Mesenchymal stem cell (in vitro differentiated cells and primary cell): ENCODE measurements around the gene CASQ1.

Source experiments
- DNase-seq: peaks from one replicate; pipeline ENCODE4 v3.0.0-alpha.2; 2013
- H2AFZ ChIP-seq: one replicate; pipeline ENCODE4 v1.6.1; 2013; ENCODE audit warnings: low read depth, mild to moderate bottlenecking, control low read depth, inconsistent platforms, low read length, moderate library complexity
- H2AK5ac ChIP-seq: 2 replicates; pipeline ENCODE4 v1.6.1; 2013; ENCODE audit warnings: low read length, moderate library complexity, mild to moderate bottlenecking, inconsistent platforms; ENCODE audit not compliant: severe bottlenecking
- H2BK120ac ChIP-seq: one replicate; pipeline ENCODE4 v1.6.1; 2013; ENCODE audit warnings: low read depth, mild to moderate bottlenecking, inconsistent platforms, low read length, moderate library complexity
- H2BK12ac ChIP-seq, 2 experiments: one replicate each; pipeline ENCODE4 v1.6.1; 2013; ENCODE audit warnings: inconsistent platforms in 2 of 2, low read length in 2 of 2, mild to moderate bottlenecking in 2 of 2, moderate library complexity in 2 of 2, control low read depth in 1 of 2
- H2BK15ac ChIP-seq: one replicate; pipeline ENCODE4 v1.6.1; 2013; ENCODE audit warnings: mild to moderate bottlenecking, low read depth, inconsistent platforms; ENCODE audit not compliant: poor library complexity, severe bottlenecking
- H2BK5ac ChIP-seq: 2 replicates; pipeline ENCODE4 v1.6.1; 2013; ENCODE audit warnings: low read depth, mild to moderate bottlenecking, low read length, control low read depth, inconsistent platforms; ENCODE audit not compliant: poor library complexity, severe bottlenecking
- H3K14ac ChIP-seq, 2 experiments: one replicate each; pipeline ENCODE4 v1.6.1; 2013; ENCODE audit warnings: inconsistent platforms in 2 of 2, low read length in 2 of 2, control low read depth in 1 of 2, mild to moderate bottlenecking in 1 of 2, moderate library complexity in 1 of 2
- H3K18ac ChIP-seq, 2 experiments: one replicate each; pipeline ENCODE4 v1.6.1; 2013; ENCODE audit warnings: inconsistent platforms in 2 of 2, low read length in 2 of 2, control low read depth in 1 of 2, low read depth in 1 of 2, mild to moderate bottlenecking in 1 of 2
- H3K23ac ChIP-seq, 2 experiments: one replicate each; pipeline ENCODE4 v1.6.1; 2013; ENCODE audit warnings: inconsistent platforms in 2 of 2, low read length in 2 of 2, mild to moderate bottlenecking in 2 of 2, moderate library complexity in 2 of 2, control low read depth in 1 of 2
- H3K27ac ChIP-seq: 2 replicates; pipeline ENCODE4 v1.5.1; 2013; ENCODE audit warnings: mild to moderate bottlenecking, moderate library complexity, low read length, control low read depth, inconsistent platforms; ENCODE audit not compliant: poor library complexity, severe bottlenecking
- H3K27me3 ChIP-seq, 2 experiments: 2 replicates each; pipeline versions ENCODE4 v1.6.1 to v1.7.0; 2013; ENCODE audit warnings: low read length in 2 of 2, mild to moderate bottlenecking in 2 of 2, moderate library complexity in 2 of 2, control low read depth in 1 of 2, inconsistent platforms in 1 of 2; ENCODE audit not compliant: control insufficient read depth in 1 of 2, insufficient read depth in 1 of 2
- H3K36me3 ChIP-seq, 2 experiments: 2 replicates each; pipeline versions ENCODE4 v1.6.1 to v1.7.0; 2013; ENCODE audit warnings: low read length in 2 of 2, control low read depth in 1 of 2, inconsistent platforms in 1 of 2, low read depth in 1 of 2, mild to moderate bottlenecking in 1 of 2; ENCODE audit not compliant: insufficient read depth in 2 of 2, control insufficient read depth in 1 of 2
- H3K4ac ChIP-seq, 2 experiments: one replicate each; pipeline ENCODE4 v1.6.1; 2013; ENCODE audit warnings: inconsistent platforms in 2 of 2, low read length in 2 of 2, mild to moderate bottlenecking in 2 of 2, moderate library complexity in 2 of 2, control low read depth in 1 of 2, low read depth in 1 of 2
- H3K4me1 ChIP-seq: 2 replicates; pipeline ENCODE4 v1.6.1; 2013; ENCODE audit warnings: low read depth, low read length, control low read depth; ENCODE audit not compliant: control insufficient read depth, insufficient read depth
- H3K4me2 ChIP-seq: 2 replicates; pipeline ENCODE4 v1.6.1; 2013; ENCODE audit warnings: low read length, mild to moderate bottlenecking, inconsistent platforms; ENCODE audit not compliant: poor library complexity, severe bottlenecking
- H3K4me3 ChIP-seq, 2 experiments: 2 replicates each; pipeline versions ENCODE4 v1.5.1 to v1.7.0; 2013; ENCODE audit warnings: low read length in 2 of 2, mild to moderate bottlenecking in 2 of 2, control low read depth in 1 of 2, low read depth in 1 of 2; ENCODE audit not compliant: insufficient read depth in 1 of 2
- H3K79me1 ChIP-seq: replicated peaks from 2 replicates; pipeline ENCODE4 v1.6.1; 2013; ENCODE audit warnings: mild to moderate bottlenecking, control low read depth, low read length, inconsistent platforms; ENCODE audit not compliant: poor library complexity, severe bottlenecking
- H3K9ac ChIP-seq: 2 replicates; pipeline ENCODE4 v1.7.0; 2013; ENCODE audit warnings: mild to moderate bottlenecking, low read length, moderate library complexity
- H3K9me3 ChIP-seq: 2 replicates; pipeline ENCODE4 v1.7.0; 2013; ENCODE audit warnings: mild to moderate bottlenecking, low read length; ENCODE audit not compliant: control insufficient read depth
- H4K8ac ChIP-seq: one replicate; pipeline ENCODE4 v1.6.1; 2013; ENCODE audit warnings: inconsistent platforms, mild to moderate bottlenecking, low read length, moderate library complexity
- H4K91ac ChIP-seq: one replicate; pipeline ENCODE4 v1.6.1; 2013; ENCODE audit warnings: mild to moderate bottlenecking, low read length, inconsistent platforms
- WGBS: methylation state at CpG from one replicate; pipeline ENCODE4 v1.1.7; 2013; ENCODE audit warnings: mixed read lengths; 5-methylcytosine and 5-hydroxymethylcytosine counted together

The CASQ1 gene

DNA sequence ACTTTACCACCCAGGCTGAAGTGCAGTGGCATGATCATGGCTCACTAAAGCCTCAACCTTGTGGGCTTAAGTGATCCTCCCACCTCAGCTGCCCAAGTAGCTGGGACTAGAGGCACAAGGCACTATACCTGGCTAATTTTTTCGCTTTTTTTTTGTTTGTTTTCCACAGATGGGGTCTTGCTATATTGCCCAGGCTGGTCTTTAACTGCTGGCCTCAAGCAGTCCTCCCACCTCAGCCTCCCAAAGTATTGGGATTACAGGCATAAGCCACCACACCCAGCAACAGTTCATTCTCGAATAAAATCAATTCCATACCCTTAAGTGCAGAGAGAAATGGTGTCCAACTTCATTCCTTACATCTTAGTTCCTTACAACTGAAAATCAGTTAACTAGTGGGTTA, 47.2 kb downstream of the CASQ1 start:
- H2BK15ac ChIP-seq = no peak overlapping the region
- 92% methylated on average over 1 of the region's 2 CpGs for WGBS
- H2AFZ ChIP-seq = no peak overlapping the region
- DNase-seq = no peak
- H3K27ac ChIP-seq = no peak overlapping the region
- H3K18ac ChIP-seq = no peak overlapping the region
- peaks cover 20% of the 10 kb centered on the region for H3K79me1 ChIP-seq
- H3K27me3 ChIP-seq = no peaks in the 10 kb centered on the region
- H2BK120ac ChIP-seq = no peak overlapping the region
- H3K4me3 ChIP-seq = no peak overlapping the region
- no peak overlapping the region for H2AK5ac ChIP-seq
- H3K23ac ChIP-seq = no peak overlapping the region
- H4K91ac ChIP-seq = no peak overlapping the region
- H3K14ac ChIP-seq = no peak overlapping the region
- H3K36me3 ChIP-seq = peaks cover 23 to 95% of the 10 kb centered on the region in 2 experiments
- H4K8ac ChIP-seq = no peak overlapping the region
- no peak overlapping the region for H3K4me2 ChIP-seq
- H3K9ac ChIP-seq = no peak overlapping the region
- H2BK5ac ChIP-seq = no peak overlapping the region
- H3K4ac ChIP-seq = no peak overlapping the region
- no peaks in the 10 kb centered on the region for H3K9me3 ChIP-seq
- no peak overlapping the region for H2BK12ac ChIP-seq
- H3K4me1 ChIP-seq = no peaks in the 10 kb centered on the region

GRCh38 chr1:160238408-160238807, 48.0 kb downstream of the CASQ1 start:
- Histone ChIP-seq H2BK5ac (peak overlapping the region; percentile 26), H3K27me3 (no peaks in the 10 kb centered on the region), H3K18ac (no peak overlapping the region), H3K4me2 (no peak overlapping the region), H2AK5ac (no peak overlapping the region), H3K14ac (no peak overlapping the region), H3K36me3 (peaks cover 22 to 96% of the 10 kb centered on the region in 2 experiments), H3K9ac (no peak overlapping the region), H3K4ac (no peak overlapping the region), H3K79me1 (peaks cover 25% of the 10 kb centered on the region), H3K4me1 (no peaks in the 10 kb centered on the region), H4K91ac (no peak overlapping the region), H2BK120ac (no peak overlapping the region), H3K4me3 (no peak overlapping the region), H4K8ac (no peak overlapping the region), H2BK15ac (no peak overlapping the region), H3K9me3 (no peaks in the 10 kb centered on the region), H3K23ac (peak overlapping the region in 1 of 2 experiments; percentile 42), H2BK12ac (no peak overlapping the region), H3K27ac (no peak overlapping the region), H2AFZ (no peak overlapping the region)
- 93% methylated on average over 5 of the region's 5 CpGs for WGBS
- DNase-seq = no peak

DNA sequence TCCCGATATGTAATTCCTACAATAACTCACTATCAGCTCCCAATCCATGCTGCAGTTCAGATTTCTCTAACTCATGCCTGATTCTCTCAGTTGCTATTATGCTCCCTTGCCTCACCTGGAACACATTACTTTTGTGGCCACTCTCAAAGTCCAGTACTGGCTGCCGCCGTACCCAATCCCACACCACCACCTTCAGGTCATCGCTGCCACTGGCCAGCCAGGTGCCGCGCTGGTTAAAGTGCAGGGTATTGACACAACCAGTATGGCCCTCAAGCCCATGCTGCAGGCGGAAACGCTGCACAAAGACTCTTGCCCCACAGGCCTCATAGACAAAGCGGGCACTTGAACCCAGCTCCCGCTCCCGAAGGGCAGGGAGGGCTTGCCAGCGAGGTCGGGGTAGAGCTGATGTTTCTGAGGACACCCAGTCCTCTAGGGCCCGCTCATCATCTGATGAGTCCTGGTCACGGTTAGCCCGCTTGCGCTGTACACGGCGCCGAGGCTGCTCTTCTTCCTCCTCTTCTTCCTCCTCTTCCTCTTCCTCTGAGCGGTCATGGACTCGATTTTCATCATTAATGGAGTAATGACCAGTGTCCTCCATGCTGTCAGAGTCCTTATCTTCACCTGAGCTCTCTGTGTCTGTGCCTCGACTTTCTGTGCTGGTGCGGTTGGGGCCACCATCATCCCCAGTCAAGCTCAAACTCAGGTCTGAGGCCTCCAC, 49.4 kb downstream of the CASQ1 start:
- Histone ChIP-seq H2BK12ac (no peak overlapping the region), H2BK5ac (no peak overlapping the region), H3K9me3 (no peaks in the 10 kb centered on the region), H3K9ac (no peak overlapping the region), H3K79me1 (peaks cover 28% of the 10 kb centered on the region), H2BK120ac (no peak overlapping the region), H3K14ac (no peak overlapping the region), H3K27ac (no peak overlapping the region), H3K4me2 (no peak overlapping the region), H3K4ac (no peak overlapping the region), H4K91ac (no peak overlapping the region), H4K8ac (no peak overlapping the region), H3K27me3 (no peaks in the 10 kb centered on the region), H3K18ac (no peak overlapping the region), H2AK5ac (no peak overlapping the region), H3K36me3 (peaks cover 22 to 92% of the 10 kb centered on the region in 2 experiments), H3K4me3 (no peak overlapping the region), H2AFZ (no peak overlapping the region), H3K4me1 (no peaks in the 10 kb centered on the region), H2BK15ac (no peak overlapping the region), H3K23ac (no peak overlapping the region)
- WGBS = 97% methylated on average over 24 of the region's 24 CpGs
- DNase-seq = no peak

GRCh38 chr1:160243767-160244166, 53.4 kb downstream of the CASQ1 start:
- Histone ChIP-seq H3K4ac (no peak overlapping the region), H3K4me2 (no peak overlapping the region), H3K79me1 (peaks cover 31% of the 10 kb centered on the region), H2AK5ac (no peak overlapping the region), H2BK5ac (no peak overlapping the region), H2AFZ (no peak overlapping the region), H3K4me3 (no peak overlapping the region), H2BK12ac (no peak overlapping the region), H3K4me1 (peaks cover 6% of the 10 kb centered on the region), H3K23ac (no peak overlapping the region), H3K27me3 (no peaks in the 10 kb centered on the region), H3K27ac (no peak overlapping the region), H3K9me3 (no peaks in the 10 kb centered on the region), H2BK120ac (no peak overlapping the region), H3K36me3 (peaks cover 10 to 57% of the 10 kb centered on the region in 2 experiments), H3K9ac (no peak overlapping the region), H4K91ac (no peak overlapping the region), H3K18ac (no peak overlapping the region), H2BK15ac (no peak overlapping the region), H4K8ac (no peak overlapping the region), H3K14ac (no peak overlapping the region)
- DNase-seq = no peak
